ENCODE measurements around the gene TSTD1.
"Not testable (repeated sequence)": the region's sequence is repeated elsewhere in the genome, so short reads cannot be mapped to it uniquely, and the experiment has no call there.

- not testable (repeated sequence) for TF ChIP-seq EZH2phosphoT487 (IDR thresholded peaks at IDR 0.05; ENCODE audit: low read depth); CTCF (IDR thresholded peaks at IDR 0.05; ENCODE audit: low read depth, low read length)
These were observed 11.8 kb downstream of the TSTD1 start for GRCh38 chr1:161026954-161027353.

Measured in OCI-LY3 (cell line).